GM19324 (cell line): ENCODE data around the gene GABPB2.
A peak's percentile ranks its signal among the peaks of the same experiment; 100 is the strongest.

Experiments
- ATAC-seq: cut with Tn5 transposase; IDR thresholded peaks from one replicate; pipeline ENCODE4 v1.9.1; 2021; ENCODE audit warnings: mild to moderate bottlenecking, moderate library complexity; ENCODE audit not compliant: unreplicated experiment, low FRiP score

Gene GABPB2

DNA sequence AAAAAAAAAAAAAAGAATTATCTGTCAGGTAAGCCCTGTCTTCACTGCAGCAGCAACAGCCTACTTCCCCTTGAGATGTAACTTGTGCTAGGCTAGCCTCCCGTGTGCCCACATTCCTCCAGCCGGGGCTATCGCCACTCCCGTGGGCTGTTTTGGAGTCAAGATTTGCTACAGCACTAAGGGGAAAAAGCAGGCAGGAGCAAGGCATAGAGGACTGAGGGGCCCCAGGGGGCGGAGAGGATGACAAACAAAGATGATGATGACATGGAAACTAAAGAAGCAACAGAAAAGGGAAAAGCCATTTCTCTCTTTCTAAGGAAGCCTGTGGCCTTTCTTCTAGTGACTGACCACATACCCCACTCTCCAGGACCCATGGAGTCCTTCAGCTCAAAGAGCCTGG, 87.8 kb downstream of the GABPB2 start:
- no peak for ATAC-seq

DNA sequence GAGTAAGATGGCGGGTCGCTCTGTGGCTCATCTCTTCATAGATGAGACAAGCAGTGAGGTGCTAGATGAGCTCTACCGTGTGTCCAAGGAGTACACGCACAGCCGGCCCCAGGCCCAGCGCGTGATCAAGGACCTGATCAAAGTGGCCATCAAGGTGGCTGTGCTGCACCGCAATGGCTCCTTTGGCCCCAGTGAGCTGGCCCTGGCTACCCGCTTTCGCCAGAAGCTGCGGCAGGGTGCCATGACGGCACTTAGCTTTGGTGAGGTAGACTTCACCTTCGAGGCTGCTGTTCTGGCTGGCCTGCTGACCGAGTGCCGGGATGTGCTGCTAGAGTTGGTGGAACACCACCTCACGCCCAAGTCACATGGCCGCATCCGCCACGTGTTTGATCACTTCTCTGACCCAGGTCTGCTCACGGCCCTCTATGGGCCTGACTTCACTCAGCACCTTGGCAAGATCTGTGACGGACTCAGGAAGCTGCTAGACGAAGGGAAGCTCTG, 88.2 kb downstream of the GABPB2 start:
- ATAC-seq, result no peak

DNA sequence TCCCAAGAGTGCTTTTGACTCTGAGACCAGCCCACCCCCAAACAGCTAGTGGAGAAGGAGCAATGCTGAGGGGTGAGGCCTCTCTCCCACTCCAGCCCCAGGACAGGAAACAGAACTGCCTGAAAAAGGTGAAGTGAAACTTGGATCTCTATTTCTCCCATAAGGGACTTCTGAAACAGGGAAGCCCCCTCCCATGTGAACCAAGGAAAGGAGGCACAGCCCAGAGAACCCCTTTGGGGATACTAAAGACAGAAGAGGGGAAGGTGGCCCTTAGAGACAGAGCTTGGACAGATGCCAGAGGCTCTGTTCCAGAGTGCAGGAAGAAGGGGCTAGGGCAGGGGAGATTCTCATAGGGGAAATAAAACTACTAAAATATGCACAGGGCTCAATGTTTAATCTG, 88.8 kb downstream of the GABPB2 start:
- no peak for ATAC-seq

DNA sequence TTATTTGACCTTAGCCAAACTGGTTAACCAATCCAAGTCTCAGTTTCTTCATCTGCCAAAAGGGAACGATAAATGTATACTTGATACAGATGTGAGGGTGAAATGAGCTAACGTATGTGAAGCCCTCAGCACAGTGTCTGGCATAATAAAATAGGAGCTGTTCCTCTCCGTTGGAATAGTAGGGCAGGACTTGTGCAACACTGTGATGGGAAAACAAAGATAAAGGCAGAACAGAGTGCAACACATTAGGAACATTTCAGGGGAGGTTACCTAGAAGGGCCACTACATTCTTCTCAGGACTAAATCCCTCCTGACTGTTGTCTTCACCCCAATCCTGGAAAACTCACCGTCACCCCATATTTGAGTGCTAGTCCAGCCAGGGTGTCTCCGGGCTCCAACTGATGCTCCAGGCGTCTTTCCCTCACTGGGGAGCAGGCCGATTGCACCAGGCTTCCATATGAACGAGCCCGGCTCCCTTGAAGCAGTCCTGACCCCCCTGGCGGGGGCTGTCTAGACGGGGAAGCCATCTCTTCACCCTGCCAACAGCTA, 94.2 kb downstream of the GABPB2 start:
- no peak for ATAC-seq

DNA sequence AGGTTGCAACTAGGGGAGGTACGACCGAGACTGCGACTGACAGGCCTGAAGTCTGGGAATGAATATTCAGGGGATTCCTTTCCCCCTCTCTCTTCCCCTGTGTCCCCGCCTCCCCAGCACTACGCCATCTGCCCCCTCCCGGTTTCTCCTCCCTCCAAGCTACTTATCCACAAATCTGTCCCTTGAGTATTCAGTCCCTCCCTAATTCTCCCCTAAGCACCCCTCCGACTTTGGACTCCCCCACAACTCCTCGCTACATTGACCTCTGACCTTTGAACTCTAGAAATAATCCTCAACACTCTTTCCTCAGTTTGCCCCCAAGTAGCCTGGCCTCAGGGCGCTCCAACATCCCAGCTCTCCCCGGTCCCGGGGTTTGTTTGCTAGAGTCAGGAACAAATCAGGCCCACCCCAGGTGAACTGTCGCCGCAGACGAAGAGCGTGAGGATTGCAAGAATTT, 94.7 kb downstream of the GABPB2 start:
- ATAC-seq, result no peak

DNA sequence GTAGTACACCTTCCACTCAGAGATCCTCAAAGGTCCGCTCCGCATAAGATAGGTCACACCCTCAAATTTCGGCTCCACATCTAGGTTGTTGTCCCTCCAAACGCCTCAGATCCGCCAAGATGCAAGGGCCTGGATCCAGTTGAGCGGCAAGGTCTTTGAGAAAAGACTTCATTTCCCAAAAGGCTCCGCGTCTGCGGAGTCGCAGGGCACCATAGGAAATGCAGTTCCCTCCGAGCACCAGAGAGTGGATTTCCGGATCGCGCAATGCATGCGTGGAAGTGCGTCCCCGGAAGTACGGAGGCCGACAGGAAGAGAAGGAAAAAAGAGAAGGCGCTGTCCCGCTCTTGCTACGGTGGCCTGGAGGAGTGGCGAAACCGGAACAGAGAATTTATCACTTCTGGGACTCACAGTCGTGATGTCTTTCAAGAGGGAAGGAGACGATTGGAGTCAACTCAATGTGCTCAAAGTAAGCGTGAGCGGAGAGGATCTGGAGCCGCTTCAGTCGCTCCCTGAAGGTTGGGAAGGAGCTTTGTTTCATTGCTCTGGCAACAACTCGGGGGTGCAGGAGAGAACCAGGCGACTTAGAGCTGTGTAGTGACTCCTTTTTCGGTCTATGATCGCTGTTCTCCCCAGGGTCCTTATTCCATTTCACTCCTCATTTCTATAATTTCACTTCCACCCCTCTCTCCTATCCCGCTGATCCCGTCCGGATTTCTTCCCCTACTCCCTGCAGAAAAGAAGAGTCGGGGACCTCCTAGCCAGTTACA, 95.4 kb downstream of the GABPB2 start, which contains the start of the genes LYSMD1 and SCNM1:
TSS of gene LYSMD1 (minus strand) at position 165 of the 767 bp plus-strand sequence. CDS start 644 bp downstream, outside the sequence.
TSS of gene SCNM1 (plus strand) at position 407 of the 767 bp plus-strand sequence. CDS start at position 416, 9 bp downstream.
- ATAC-seq, result peak; percentile 95

DNA sequence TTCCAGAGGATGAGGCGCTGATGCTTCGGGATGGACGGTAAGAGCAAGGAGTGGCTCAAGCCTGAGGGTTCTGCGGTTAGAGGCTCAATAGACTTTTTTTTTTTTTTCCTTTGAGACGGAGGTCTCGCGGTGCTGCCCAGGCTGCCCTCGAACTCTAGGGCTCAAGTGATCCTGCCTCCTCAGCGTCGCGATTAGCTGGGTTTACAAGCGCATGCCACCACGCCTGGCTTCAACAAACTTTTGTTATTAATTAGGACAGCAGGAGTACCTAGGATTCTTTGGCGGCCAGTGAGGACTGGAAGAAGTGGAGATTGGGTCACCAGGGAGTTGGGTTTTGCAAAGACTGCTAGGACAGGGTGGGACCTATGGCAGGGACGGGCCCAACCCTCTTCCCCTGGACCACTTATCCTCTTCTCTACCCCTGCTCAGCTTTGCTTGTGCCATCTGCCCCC, 96.0 kb downstream of the GABPB2 start:
- ATAC-seq, result no peak

DNA sequence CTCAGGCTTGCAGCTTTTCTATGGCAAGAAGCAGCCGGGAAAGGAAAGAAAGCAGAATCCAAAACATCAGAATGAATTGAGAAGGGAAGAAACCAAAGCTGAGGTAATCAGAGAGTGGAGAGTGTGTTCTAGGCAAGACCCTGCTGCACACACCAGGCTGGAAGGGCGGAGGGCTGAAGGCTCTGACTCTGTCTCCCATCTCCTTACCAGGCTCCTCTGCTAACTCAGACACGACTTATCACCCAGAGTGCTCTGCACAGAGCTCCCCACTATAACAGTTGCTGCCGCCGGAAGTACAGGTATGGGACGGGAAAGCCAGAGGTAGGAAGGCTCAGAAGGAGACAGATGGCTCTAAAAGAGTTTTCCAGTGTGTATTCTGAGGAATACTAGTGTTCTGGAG, 96.6 kb downstream of the GABPB2 start:
- ATAC-seq, result no peak

DNA sequence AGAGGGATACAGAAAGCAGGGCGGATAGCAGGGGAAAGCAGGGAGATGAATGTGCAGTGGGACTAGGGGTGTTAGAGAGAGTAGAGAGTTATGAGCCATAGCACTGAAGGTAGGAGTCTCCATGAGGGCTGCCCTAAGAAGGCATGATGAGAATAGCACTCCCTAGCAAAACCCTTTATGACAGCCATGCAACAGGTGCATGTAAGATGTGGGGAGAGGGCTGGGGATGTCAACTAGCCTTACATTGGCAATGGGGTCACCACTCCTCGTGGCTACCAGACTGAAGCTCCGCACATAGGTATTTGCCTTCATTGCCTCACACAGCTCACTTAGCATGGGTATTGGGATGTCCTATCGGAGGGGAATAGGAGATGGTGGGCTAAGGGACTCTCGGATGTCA, 100.6 kb downstream of the GABPB2 start:
- ATAC-seq, result no peak
